ENCODE measurements around the gene PIK3R2.
A peak's percentile ranks its signal among the peaks of the same experiment; 100 is the strongest.

Gene PIK3R2

DNA sequence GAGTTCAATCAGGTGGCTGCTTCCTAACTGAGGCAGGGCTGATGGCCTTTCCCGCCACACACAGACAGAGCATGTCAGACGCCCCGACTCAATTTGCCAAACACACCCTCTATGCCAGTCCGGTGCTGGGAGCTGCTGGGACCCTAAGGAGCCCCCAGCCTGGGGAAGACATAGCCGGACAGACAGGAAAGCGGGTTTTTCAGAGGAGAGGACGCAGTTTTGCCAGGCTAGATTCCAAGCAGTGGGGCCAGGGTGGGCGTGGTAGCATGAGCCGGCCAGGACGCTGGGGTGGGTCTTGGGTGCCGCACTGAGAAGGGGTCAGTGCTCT is 35.6 kb upstream of the PIK3R2 start:
- Histone ChIP-seq H3K27ac (ENCODE audit: low read depth, low read length) (no peak overlapping the region; the same call in 1 of the 2 replicates), H3K9ac (ENCODE audit: low read length) (no peak overlapping the region), H3K9me3 (ENCODE audit: control insufficient read depth, insufficient read depth, low read depth, low read length) (no peaks in the 10 kb centered on the region), H3K27me3 (ENCODE audit: control insufficient read depth, insufficient read depth, low read length) (no peaks in the 10 kb centered on the region; the same call in 1 of the 2 replicates), H3K36me3 (ENCODE audit: control insufficient read depth, insufficient read depth, low read length) (no peaks in the 10 kb centered on the region), H3K4me1 (ENCODE audit: control insufficient read depth, insufficient read depth, low read length) (peaks cover 20% of the 10 kb centered on the region), H3K4me3 (ENCODE audit: low read depth, low read length) (peak overlapping the region; percentile 44)

DNA sequence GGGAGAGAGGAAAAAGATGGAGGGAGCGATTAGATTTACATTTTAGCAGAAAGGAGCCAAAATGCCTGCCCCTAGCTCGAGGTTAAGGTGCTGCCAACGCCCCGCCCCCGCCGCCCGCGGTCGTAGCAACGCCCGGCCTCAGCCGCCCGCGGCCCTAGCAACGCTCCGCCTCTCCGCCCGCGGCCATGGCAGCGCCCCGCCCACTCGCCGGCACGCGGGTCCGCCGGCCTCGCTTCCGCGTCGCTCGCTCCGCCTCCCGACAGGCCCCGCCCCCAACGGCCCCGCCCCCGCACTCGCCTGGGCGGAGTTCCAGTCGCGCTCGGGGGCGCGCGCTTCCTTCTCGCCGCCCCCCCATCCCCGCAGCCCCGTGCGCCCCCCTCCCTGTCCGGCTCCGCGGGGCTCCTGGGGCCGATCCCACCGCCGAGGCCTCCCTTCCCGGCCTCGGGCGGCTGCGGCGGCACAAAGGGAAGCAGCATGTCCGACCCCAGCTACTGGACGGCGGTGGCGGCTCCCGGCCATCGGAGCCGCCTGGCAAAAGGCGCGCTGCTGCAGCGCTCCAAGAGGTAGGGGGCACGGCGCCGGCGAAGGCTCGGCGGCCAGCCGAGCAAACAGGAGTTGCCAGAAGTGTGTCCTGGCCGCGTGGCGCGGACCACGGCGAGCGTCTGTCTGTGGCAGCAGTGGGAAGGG is 35.1 kb upstream of the PIK3R2 start:
- peaks cover 20% of the 10 kb centered on the region for H3K4me1 ChIP-seq (ENCODE audit: control insufficient read depth, insufficient read depth, low read length)
- H3K9ac ChIP-seq (ENCODE audit: low read length) = peak overlapping the region; percentile 74
- no peaks in the 10 kb centered on the region for H3K9me3 ChIP-seq (ENCODE audit: control insufficient read depth, insufficient read depth, low read depth, low read length)
- H3K27ac ChIP-seq (ENCODE audit: low read depth, low read length) = peak overlapping the region; percentile 56
- H3K4me3 ChIP-seq (ENCODE audit: low read depth, low read length) = peak overlapping the region; percentile 72
- H3K36me3 ChIP-seq (ENCODE audit: control insufficient read depth, insufficient read depth, low read length) = peaks cover under 1% of the 10 kb centered on the region
- no peaks in the 10 kb centered on the region; the same call in 1 of the 2 replicates for H3K27me3 ChIP-seq (ENCODE audit: control insufficient read depth, insufficient read depth, low read length)

DNA sequence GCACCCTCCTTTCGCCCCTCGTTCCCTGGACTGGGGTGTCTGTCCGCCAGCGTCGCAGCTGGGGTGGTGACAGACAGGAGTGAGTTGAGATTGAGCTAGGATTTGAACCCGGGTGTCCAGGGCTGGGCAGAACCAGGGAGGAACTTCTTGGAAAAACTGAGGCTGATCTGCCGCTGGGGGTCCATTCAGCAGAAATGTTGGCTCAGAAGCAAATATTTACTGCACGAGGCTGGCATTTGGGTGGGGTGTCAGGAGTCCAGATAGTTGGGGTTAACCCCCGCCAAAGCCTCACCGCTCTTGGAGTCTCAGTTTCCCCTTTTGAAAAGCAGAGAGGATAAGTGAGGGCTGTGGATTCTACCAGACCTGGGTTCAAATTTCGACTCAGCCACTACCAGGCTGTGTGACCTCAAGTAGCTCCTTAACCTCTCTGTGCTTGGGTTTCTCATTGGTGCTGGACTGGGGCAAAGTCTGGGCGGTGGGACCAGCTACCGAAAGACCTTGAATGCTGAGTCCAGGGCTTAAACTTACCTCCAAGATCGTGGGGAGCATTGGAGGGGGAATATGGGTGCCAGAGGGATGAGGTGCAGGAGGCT is 34.4 kb upstream of the PIK3R2 start:
- Histone ChIP-seq H3K4me3 (ENCODE audit: low read depth, low read length) (peak overlapping the region; percentile 72), H3K9me3 (ENCODE audit: control insufficient read depth, insufficient read depth, low read depth, low read length) (no peaks in the 10 kb centered on the region), H3K27ac (ENCODE audit: low read depth, low read length) (peak overlapping the region; percentile 56; the same call in 1 of the 2 replicates), H3K36me3 (ENCODE audit: control insufficient read depth, insufficient read depth, low read length) (peaks cover 8% of the 10 kb centered on the region), H3K9ac (ENCODE audit: low read length) (peak overlapping the region; percentile 74), H3K4me1 (ENCODE audit: control insufficient read depth, insufficient read depth, low read length) (peaks cover 20% of the 10 kb centered on the region), H3K27me3 (ENCODE audit: control insufficient read depth, insufficient read depth, low read length) (no peaks in the 10 kb centered on the region; the same call in 1 of the 2 replicates)

DNA sequence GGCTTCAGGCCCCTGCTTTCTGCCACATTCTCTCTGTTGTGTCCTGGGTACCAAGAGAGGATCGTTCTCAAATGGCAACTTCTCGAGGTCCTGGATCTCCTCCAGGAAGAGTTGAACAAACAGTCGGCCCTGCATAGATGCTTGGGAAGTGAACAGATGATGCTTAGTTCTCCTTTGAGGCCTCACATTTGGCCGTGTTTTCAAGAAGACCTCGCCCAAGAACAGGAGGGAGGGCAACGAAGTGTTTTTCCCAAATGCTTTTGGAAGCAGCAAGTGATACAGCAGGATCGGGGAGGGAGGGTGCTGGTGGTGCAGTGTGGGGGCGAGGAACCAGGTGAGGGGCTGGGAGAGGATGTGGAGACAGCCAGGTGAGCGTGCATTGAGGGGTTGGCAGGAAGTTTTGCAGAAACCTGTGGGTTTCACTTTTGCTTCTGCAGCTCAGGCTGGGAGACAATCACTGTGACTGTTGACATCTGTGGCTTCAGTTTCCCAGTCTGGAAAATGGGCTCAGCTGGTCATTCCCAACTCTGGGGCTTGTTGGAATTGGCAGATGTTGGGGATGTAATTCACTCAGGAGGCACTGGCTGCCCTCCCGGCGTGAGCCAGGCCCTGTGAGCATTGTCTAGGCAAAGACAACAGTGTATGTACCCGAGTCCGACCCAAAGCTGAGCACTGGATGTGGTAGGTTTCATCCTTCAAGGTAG is 33.8 kb upstream of the PIK3R2 start:
- Histone ChIP-seq H3K4me1 (ENCODE audit: control insufficient read depth, insufficient read depth, low read length) (peaks cover 20% of the 10 kb centered on the region), H3K27me3 (ENCODE audit: control insufficient read depth, insufficient read depth, low read length) (no peaks in the 10 kb centered on the region; the same call in 1 of the 2 replicates), H3K4me3 (ENCODE audit: low read depth, low read length) (0 out of 2 replicates have a peak overlapping the region, but pooled peaks have one; percentile 72), H3K9ac (ENCODE audit: low read length) (no peak overlapping the region), H3K36me3 (ENCODE audit: control insufficient read depth, insufficient read depth, low read length) (peaks cover 14% of the 10 kb centered on the region), H3K9me3 (ENCODE audit: control insufficient read depth, insufficient read depth, low read depth, low read length) (no peaks in the 10 kb centered on the region), H3K27ac (ENCODE audit: low read depth, low read length) (no peak overlapping the region)

DNA sequence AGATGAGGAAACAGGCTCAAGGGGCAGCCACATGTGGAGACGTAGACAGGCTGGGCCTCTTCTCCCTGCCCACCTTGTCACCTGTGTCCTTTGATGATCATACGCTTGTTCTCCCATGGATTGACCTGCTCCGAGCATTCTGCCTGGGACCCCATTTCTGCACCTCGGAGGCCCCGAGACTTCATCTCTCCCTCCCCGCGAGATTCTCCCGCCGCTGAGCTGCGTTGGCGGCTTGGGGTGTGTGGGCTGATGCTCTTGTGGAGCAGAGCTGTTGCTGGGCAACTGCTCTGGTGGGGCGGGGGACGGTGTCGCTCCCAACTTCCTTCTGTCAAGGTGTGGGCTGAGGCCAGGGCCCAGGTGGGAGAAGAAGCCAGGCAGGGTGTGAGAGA is 33.3 kb upstream of the PIK3R2 start:
- peaks cover 19% of the 10 kb centered on the region for H3K36me3 ChIP-seq (ENCODE audit: control insufficient read depth, insufficient read depth, low read length)
- peaks cover 20% of the 10 kb centered on the region for H3K4me1 ChIP-seq (ENCODE audit: control insufficient read depth, insufficient read depth, low read length)
- H3K9ac ChIP-seq (ENCODE audit: low read length) = no peak overlapping the region
- no peaks in the 10 kb centered on the region for H3K9me3 ChIP-seq (ENCODE audit: control insufficient read depth, insufficient read depth, low read depth, low read length)
- no peak overlapping the region for H3K27ac ChIP-seq (ENCODE audit: low read depth, low read length)
- H3K27me3 ChIP-seq (ENCODE audit: control insufficient read depth, insufficient read depth, low read length) = no peaks in the 10 kb centered on the region; the same call in 1 of the 2 replicates
- no peak overlapping the region for H3K4me3 ChIP-seq (ENCODE audit: low read depth, low read length)

DNA sequence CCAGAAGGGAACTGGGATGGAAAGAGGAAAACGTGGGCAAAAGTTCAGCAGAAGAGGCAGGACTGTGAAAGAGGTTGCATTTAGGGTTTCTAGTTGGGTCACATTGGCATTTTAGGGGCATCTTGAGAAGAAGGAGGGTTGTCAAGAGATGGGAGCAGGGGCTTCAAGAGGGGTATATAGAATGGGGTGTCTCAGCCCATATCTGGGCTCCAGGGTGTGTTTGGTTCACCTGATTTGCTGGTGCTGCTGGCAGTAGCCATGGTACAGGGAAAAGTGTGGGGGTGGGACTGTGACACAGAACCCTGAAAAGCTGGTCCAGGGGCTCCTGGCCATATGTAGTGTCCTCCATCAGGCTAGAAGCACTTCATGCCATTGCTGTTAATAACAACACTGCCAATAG is 32.8 kb upstream of the PIK3R2 start:
- Histone ChIP-seq H3K4me1 (ENCODE audit: control insufficient read depth, insufficient read depth, low read length) (peaks cover 20% of the 10 kb centered on the region), H3K27me3 (ENCODE audit: control insufficient read depth, insufficient read depth, low read length) (no peaks in the 10 kb centered on the region; the same call in 1 of the 2 replicates), H3K9me3 (ENCODE audit: control insufficient read depth, insufficient read depth, low read depth, low read length) (no peaks in the 10 kb centered on the region), H3K27ac (ENCODE audit: low read depth, low read length) (no peak overlapping the region), H3K36me3 (ENCODE audit: control insufficient read depth, insufficient read depth, low read length) (peaks cover 21% of the 10 kb centered on the region), H3K9ac (ENCODE audit: low read length) (no peak overlapping the region), H3K4me3 (ENCODE audit: low read depth, low read length) (no peak overlapping the region)

DNA sequence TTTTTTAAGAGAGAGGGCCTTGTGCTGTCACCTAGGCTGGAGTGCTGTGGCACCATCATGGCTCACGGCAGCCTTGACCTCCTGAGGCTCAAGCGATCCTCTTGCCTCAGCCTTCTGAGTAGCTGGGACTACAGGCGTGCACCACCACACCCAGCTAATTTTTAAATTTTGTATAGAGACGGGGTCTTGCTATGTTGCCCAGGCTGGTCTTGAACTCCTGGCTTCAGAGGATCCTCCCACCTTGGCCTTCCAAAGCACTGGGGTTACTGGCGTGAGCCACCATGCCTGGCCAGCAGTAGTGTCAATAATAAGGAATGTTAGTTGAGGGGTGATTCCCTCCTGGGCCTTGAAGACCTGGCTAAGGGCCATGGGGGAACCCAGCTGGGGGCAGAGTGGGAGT is 31.8 kb upstream of the PIK3R2 start:
- H3K9ac ChIP-seq (ENCODE audit: low read length) = no peak overlapping the region
- peaks cover 20% of the 10 kb centered on the region for H3K4me1 ChIP-seq (ENCODE audit: control insufficient read depth, insufficient read depth, low read length)

DNA sequence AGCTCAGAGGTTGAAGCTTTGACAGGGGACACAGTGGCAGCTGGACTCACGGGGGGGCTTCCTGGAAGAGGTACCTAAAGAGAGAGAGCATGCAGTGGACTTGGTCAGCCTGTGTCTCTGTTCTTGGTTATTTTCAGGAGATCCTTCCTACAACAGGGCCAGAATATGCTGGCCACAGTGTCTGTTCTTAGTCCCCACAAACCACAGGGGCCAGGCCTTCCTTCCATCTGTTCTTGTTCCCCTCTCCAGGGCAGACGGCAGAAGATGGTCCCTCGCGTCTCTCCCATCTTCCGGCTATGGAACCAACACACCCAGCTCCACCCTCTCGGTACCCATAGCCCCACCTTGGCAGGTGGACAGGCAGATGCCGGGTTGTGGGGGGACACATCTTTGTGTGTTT is 30.5 kb upstream of the PIK3R2 start:
- peaks cover 28% of the 10 kb centered on the region for H3K36me3 ChIP-seq (ENCODE audit: control insufficient read depth, insufficient read depth, low read length)
- H3K27ac ChIP-seq (ENCODE audit: low read depth, low read length) = no peak overlapping the region
- peaks cover 16% of the 10 kb centered on the region for H3K4me1 ChIP-seq (ENCODE audit: control insufficient read depth, insufficient read depth, low read length)
- no peak overlapping the region for H3K9ac ChIP-seq (ENCODE audit: low read length)
- H3K9me3 ChIP-seq (ENCODE audit: control insufficient read depth, insufficient read depth, low read depth, low read length) = no peaks in the 10 kb centered on the region
- no peak overlapping the region for H3K4me3 ChIP-seq (ENCODE audit: low read depth, low read length)
- no peaks in the 10 kb centered on the region; the same call in 1 of the 2 replicates for H3K27me3 ChIP-seq (ENCODE audit: control insufficient read depth, insufficient read depth, low read length)

More for the DNA sequence above, 31.8 kb upstream of the PIK3R2 start:
- H3K27ac ChIP-seq (ENCODE audit: low read depth, low read length) = no peak overlapping the region
- H3K36me3 ChIP-seq (ENCODE audit: control insufficient read depth, insufficient read depth, low read length) = peaks cover 26% of the 10 kb centered on the region
- H3K9me3 ChIP-seq (ENCODE audit: control insufficient read depth, insufficient read depth, low read depth, low read length) = no peaks in the 10 kb centered on the region
- H3K27me3 ChIP-seq (ENCODE audit: control insufficient read depth, insufficient read depth, low read length) = no peaks in the 10 kb centered on the region; the same call in 1 of the 2 replicates
- H3K4me3 ChIP-seq (ENCODE audit: low read depth, low read length) = no peak overlapping the region

DNA sequence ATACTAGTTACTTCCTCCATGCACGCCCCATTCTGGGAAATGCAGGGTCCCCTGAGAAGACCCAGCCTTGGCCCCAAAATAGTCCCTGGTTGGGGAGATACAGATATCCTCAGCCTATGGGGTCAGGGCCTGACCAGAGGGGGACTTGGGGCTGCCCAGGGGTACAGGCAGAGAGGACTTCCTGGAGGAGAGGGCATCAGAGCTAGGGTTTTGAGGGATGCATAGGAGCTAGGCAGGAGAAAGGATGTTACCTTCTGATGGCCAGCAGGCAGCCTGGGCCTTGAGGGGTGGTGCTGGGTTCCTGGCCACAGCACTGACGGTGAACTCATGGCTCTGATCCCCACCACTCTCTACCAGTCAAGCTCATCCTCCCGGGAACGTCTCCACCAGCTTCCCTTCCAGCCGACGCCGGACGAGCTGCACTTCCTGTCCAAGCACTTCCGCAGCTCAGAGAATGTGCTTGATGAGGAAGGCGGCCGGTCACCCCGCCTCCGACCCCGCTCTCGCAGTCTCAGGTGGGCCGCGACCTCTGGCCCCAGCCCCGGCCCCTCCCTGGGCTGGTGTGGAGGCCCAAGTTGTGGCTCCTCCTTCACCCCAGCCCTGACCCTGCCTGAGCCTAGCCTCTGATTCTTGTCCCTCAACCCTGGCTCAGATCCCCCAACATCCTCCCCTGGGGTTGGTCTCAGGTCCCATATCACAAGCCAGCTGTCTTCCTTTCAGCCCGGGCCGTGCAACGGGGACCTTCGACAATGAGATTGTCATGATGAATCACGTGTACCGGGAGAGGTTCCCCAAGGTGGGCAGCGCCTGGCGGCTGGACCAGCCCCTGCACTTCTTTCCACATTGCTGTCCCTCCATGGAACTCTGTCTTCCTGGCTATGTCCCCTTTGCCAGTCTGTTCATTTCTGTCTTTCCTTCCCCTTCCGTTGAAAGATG is 29.8 kb upstream of the PIK3R2 start:
- Histone ChIP-seq H3K4me3 (ENCODE audit: low read depth, low read length) (no peak overlapping the region), H3K36me3 (ENCODE audit: control insufficient read depth, insufficient read depth, low read length) (peaks cover 33% of the 10 kb centered on the region), H3K27me3 (ENCODE audit: control insufficient read depth, insufficient read depth, low read length) (no peaks in the 10 kb centered on the region; the same call in 1 of the 2 replicates), H3K4me1 (ENCODE audit: control insufficient read depth, insufficient read depth, low read length) (peaks cover 15% of the 10 kb centered on the region), H3K27ac (ENCODE audit: low read depth, low read length) (no peak overlapping the region), H3K9me3 (ENCODE audit: control insufficient read depth, insufficient read depth, low read depth, low read length) (no peaks in the 10 kb centered on the region), H3K9ac (ENCODE audit: low read length) (no peak overlapping the region)

DNA sequence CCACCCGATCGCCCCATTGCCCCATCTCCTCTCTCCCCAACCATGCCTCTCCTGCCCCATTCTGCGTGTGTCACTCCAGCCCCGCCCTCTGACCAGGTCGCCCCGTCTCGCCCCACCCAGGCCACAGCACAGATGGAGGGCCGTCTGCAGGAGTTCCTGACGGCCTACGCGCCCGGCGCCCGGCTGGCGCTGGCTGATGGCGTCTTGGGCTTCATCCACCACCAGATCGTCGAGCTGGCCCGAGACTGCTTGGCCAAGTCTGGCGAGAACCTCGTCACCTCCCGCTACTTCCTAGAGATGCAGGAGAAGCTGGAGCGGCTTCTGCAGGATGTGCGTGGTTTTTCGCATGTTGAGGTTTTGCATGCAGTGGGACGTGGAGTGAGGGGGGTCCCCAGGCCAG is 29.1 kb upstream of the PIK3R2 start:
- H3K9ac ChIP-seq (ENCODE audit: low read length) = no peak overlapping the region
- H3K9me3 ChIP-seq (ENCODE audit: control insufficient read depth, insufficient read depth, low read depth, low read length) = no peaks in the 10 kb centered on the region
- H3K27me3 ChIP-seq (ENCODE audit: control insufficient read depth, insufficient read depth, low read length) = no peaks in the 10 kb centered on the region; the same call in 1 of the 2 replicates
- H3K27ac ChIP-seq (ENCODE audit: low read depth, low read length) = no peak overlapping the region
- H3K36me3 ChIP-seq (ENCODE audit: control insufficient read depth, insufficient read depth, low read length) = peaks cover 37% of the 10 kb centered on the region
- H3K4me3 ChIP-seq (ENCODE audit: low read depth, low read length) = no peak overlapping the region
- H3K4me1 ChIP-seq (ENCODE audit: control insufficient read depth, insufficient read depth, low read length) = peaks cover 14% of the 10 kb centered on the region
